Spleen (tissue), 7 donors: ENCODE data around the gene S100A4.

Experiments
- CTCF ChIP-seq, 11 experiments: fragments of 200-600 bp in 7 of 11; fragments of 450-650 bp in 4 of 11; sonication (generic) in 4 of 11; IDR thresholded peaks in 8 of 11; conservative IDR thresholded peaks in 3 of 11; 1 replicate in 7 of 11; 2 replicates in 4 of 11; pipeline versions ENCODE4 v1.4.0 to v1.8.0; 2016 to 2021; ENCODE audit warnings: antibody characterized with exemption in 11 of 11, inconsistent platforms in 4 of 11, mild to moderate bottlenecking in 1 of 11
- POLR2A ChIP-seq, 3 donors: fragments of 450-650 bp; IDR thresholded peaks; one replicate each; pipeline ENCODE4 v1.5.1; 2017; ENCODE audit warnings: antibody characterized with exemption in 3 of 3, mild to moderate bottlenecking in 1 of 3
- POLR2AphosphoS5 ChIP-seq, 3 donors: sonication (generic); formaldehyde crosslinking; IDR thresholded peaks; one replicate each; pipeline ENCODE4 v1.5.1; 2017; ENCODE audit warnings: antibody characterized with exemption in 3 of 3
- donor health status: DM: no; HTN: no; CAD: no; lungs with moderate emphysema.
- donor health status: DM: no; HTN: no; CAD: no.
- donor health status: DM: no; HTN: no; CAD: no.

DNA sequence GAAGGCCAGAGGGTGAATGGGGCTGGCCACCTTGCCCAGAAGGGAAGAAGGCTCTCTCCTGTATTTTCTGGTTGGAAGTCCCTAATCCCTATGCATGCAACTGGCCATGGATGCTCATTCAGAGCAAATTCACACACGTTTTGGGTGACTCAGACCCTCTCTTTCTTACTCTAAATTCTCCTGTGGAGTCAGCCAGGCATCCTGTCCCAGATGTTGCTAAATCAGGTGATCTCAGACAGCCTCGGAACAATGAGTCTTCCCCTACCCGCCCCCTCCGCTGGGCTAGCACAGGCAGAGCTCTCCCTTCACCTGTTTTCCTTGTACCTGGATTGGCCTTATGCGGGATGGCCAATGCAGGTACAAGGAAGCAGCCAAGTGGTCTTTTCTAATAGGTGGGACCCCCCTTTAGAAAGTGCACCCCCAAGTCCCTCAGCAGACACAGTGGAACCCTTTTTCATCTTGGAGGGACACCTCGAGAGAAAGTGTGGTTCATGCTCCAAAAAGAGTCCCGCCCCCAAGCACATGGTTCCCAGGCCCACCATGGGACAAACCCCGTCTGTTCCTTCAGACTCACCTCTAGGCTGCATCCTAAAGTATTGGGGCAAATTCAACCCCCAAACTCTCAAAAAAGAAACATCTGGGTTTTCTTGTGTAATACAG, 18.5 kb downstream of the S100A4 start:
- TF ChIP-seq POLR2A (IDR thresholded peaks at IDR 0.05) (no peak), CTCF (IDR thresholded peaks at IDR 0.05 in 8 of 11, conservative IDR thresholded peaks at IDR 0.05 in 3 of 11) (no peak), POLR2AphosphoS5 (IDR thresholded peaks at IDR 0.05) (no peak)
